NCI-H226 (cell line): ENCODE measurements around the gene PARD6G.
"Not testable (repeated sequence)": the region's sequence is repeated elsewhere in the genome, so short reads cannot be mapped to it uniquely, and the experiment has no call there.

Experiments
- DNase-seq: peaks from one replicate; pipeline ENCODE4 v3.0.0-alpha.2; 2015

Gene PARD6G

DNA sequence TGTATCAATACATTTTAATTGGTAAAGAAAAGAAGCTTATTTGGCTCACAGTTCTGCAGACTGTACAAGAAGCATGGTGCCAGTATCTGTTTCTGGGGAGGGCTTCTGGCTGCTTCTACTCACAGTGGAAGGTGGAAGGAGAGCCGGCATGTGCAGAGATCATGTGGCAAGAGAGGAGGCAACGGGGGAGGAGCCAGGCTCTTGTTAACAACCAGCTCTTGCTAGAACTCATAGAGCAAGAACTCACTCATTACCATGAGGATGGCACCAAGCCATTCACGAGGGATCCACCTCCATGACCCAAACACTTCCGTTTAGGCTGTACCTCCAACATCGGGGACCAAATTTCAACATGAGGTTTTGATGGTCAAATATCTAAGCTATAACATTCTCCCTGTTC is 7.5 kb downstream of the PARD6G start:
- no peak for DNase-seq

DNA sequence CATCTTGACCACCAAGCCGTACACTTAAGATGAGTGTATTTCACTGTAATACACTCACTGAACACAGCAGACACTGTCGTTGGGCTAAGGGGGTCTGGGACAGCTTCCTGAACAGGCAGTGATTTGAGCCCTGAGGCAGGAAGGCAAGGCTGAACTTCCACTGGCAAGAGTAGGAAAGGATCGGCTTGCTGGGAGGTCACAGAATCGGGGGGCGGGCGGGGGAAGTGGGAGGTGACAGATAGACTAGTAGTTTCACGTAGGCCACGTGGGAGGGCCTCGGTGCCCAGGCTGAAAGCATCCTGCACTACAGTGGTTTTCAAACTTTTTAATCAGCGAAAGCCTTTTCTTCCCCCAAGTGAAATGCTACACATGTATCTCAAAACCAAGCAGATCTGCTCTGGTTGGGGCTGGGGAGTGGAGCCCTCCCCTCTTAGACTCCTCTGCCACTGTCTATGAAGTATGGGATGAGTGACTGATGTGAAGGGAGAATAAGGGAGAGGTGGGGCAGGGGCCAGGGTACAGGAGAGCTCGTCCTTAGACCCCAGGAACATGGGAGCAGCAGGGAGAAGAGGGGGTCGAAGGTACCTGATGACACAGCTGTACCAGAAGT is 8.6 kb downstream of the PARD6G start:
- DNase-seq, result no peak

DNA sequence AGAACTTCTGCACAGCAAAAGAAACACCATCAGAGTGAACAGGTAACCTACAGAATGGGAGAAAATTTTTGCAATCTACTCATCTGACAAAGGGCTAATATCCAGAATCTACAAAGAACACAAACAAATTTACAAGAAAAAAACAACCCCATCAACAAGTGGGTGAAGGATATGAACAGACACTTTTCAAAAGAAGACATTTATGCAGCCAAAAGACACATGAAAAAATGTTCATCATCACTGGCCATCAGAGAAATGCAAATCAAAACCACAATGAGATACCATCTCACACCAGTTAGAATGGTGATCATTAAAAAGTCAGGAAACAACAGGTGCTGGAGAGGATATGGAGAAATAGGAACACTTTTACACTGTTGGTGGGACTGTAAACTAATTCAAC is 9.8 kb downstream of the PARD6G start:
- not testable (repeated sequence) for DNase-seq

DNA sequence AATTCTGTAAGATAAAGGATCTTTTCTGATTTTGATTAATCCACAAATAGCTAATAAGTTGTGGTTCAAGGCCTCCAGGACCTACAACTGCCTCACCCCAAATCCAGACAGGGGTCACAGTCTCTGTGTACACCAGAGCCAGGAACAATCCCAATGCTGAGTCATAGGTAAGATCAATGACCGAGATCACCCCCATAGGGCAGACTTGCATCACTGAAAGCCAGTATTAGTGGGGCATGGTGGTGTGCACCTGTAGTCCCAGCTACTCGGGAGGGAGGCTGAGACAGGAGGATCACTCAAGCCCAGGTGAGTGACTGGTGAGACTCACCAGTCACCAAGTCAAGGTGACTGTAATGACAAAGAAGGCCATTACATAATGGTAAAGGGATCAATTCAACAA is 12.9 kb downstream of the PARD6G start:
- DNase-seq, result no peak

DNA sequence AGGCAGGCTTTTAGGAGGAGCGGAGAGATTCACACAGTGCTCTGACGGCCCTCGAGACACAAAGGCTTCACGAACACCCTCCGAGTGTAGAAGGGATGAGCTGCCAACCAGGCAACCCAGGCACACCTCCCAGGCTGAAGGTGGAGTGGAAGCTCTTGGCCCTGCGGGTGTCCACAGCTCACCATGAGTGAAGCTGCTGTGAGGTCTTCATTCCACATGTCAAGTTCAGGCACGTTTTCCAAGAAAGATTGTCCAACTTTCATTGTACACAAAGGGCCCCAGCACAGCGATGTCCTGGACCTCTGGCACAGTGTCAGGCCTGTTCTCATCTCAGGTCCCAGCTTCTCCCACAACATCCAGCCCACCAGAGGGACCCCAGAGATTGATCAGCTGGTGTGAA is 13.4 kb downstream of the PARD6G start:
- DNase-seq, result no peak

DNA sequence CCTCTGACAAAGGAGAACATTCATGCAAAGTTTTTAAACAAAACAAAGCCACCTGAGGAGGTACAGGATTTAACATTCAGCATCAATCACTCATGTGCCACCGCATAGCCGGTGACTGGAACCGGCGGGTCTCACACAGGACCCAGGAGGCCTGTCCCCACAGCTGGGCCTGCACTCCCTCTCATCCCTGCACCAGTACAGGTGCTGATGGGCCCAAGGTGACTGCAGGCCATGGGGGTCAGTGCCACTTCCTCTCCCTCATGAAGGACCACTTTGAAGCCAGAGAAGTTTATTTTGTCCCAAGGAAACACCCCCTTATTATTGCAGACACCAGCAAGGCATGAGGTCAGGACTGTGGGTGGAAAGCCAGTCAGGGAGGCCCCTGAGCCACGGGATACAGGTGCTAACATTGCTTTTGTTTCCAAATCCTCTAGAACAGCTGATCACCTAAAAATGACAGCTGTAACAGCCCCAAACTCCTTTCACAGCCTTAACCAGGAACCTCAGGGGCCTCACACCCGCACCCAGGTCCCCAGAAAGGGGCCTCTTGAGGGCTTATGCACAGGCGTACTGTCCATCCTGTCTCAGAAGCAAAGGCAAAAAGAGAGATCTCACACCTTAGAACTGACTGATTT is 14.0 kb downstream of the PARD6G start:
- no peak for DNase-seq

DNA sequence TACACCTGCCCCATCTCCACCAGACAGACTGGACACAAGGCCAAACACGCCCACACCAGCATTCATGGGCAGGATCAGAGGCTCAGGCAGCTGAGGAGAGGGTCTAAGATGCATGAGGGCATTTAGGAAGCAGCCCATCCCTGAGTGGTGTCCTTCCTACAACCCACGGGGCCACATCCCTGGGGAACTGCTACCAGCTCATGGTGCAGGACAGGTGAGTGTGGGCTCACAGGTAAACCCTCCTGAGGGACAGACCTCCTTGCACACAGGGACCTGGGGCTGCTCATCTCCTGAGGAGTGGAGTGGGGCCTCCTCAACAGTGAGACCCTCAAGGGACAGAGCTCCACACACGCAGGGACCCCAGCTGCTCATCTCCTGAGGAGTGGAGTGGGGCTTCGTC is 14.6 kb downstream of the PARD6G start:
- no peak for DNase-seq

- DNase-seq, result no peak
These were observed 15.3 kb downstream of the PARD6G start for GRCh38 chr18:80232030-80232429.

DNA sequence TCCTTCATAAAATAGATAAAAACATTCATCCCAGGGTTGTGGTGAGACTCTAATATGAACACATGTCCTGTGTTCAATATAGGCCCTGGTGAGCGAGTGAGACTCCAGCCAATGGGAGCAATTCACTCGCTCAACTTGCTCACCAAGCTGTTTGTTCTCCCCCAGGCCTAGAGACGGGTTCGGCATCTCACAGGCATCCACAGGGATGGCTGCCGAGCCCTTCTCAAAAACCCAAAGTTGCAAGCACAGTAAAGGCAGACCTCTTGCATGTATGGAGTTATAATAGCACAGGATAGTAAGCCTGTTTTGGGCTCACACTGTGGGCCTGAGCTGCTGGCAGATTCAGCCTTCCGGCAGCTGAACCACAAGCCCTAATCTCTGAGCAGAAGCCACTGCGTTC is 15.7 kb downstream of the PARD6G start:
- DNase-seq, result no peak

DNA sequence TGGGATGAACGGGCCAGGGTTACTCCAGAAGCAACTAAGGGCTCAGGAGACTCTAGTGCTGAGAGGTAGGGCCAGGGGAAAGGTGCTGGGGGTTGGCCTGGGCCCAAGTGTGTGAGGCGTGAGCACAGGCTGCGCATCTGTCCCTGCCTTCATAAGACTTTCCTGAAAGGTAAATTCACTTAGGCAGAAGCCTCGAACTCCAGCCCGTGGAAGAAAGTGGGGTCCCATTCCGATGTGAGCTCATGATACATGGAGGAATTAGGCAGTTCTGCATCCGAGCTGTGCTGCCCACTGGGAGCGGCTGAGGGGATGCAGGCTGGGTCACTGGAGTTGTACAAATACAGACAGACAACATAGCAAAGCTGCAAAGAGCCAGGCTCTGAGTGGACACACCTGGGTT is 16.2 kb downstream of the PARD6G start:
- DNase-seq, result no peak

GRCh38 chr18:80229766-80230745 is 17.3 kb downstream of the PARD6G start:
- no peak for DNase-seq

- DNase-seq, result no peak
These were observed 18.0 kb downstream of the PARD6G start for GRCh38 chr18:80229363-80229762.

GRCh38 chr18:80228051-80228848 is 19.1 kb downstream of the PARD6G start:
- DNase-seq, result no peak

DNA sequence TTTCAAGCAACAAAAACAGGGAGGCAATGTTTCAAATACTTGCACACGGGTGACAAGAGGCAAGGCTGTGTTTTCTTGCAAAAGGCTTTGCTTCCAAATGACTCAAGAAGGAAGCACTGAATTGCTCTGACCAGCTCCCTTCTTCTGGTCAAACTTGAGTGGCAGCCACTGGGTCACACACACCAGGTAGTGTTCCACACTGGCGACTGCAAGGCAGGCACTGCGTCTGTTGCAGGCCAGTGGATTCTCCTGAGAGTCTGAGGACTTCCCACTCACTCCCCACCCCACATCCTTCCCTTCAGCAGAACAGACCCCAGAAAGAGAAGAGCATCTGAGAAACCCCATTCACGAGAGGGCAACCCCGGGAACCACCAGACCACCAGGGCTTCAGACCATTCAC is 19.8 kb downstream of the PARD6G start:
- DNase-seq, result no peak

DNA sequence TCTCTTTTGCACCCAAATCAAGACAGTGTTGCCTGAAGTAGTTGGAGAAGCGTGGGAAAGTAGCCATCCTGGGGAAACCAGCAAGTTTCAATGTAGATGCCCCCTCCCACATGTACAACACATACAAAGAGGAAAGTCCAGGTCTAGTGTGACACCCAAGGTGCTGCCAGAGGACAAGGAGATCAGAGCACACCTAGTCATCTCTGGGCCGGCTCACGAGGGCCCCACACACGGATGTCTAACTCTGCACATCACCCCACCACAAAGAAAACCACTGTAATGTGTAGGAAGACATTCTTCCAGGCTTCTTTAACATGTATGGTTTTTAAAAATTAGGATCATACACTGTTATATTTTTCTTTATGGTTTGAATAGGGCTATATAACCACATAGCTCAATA is 21.6 kb downstream of the PARD6G start:
- no peak for DNase-seq

- DNase-seq, result peak; percentile 11
These were observed 23.6 kb downstream of the PARD6G start for GRCh38 chr18:80223581-80224148.

GRCh38 chr18:80219488-80219887 is 27.8 kb downstream of the PARD6G start:
- not testable (repeated sequence) for DNase-seq

- no peak for DNase-seq
These were observed 28.7 kb downstream of the PARD6G start for GRCh38 chr18:80218341-80219227.

DNA sequence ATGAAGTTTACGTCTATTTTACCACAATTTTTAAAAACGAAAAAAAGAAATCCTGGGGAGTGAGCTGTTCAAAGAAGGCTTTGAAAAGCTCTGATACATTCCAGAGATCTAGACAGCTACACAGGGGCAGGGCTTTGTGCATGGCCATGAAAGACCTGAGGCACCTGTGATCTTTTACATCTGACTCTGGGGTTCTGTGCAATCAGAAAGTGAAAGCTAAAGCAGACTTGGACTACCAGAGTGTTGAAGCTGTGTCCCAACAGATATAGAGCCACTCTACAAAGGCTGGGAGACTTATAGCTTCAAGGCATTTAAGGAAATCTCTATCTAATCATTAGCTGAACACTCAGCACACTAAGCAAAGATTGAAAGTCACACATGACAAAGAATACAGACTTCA is 34.1 kb downstream of the PARD6G start:
- no peak for DNase-seq

- DNase-seq, result no peak
These were observed 36.8 kb downstream of the PARD6G start for GRCh38 chr18:80210312-80211083.

DNA sequence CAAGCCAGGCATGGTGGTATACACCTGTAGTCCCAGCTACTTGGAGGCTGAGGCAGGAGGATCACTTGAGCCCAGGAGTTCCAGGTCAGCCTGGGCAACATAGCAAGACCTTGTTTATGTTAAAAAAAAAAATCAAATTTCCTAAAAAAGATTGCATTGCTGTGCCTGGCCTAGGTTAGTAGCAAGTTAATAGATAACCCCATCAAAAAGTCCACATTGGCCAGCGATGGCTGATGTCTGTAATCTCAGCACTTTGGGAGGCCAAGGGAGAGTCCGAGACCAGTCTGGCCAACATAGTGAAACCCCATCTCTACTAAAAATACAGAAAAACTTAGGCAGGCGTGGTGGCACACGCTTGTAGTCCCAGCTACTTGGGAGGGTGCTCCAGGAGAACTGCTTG is 38.7 kb downstream of the PARD6G start:
- DNase-seq, result no peak
